ENCODE results near the gene AP3S2. TPM values are rescaled to one million over a fixed set of nuclear protein-coding genes. Genes with fewer than 3 reads are reported as not detected.
A peak's percentile ranks its signal among the peaks of the same experiment; 100 is the strongest.

The AP3S2 gene
- total and polyA plus RNA-seq, 2 of the 13 experiments (the other 11 are each of a cell fraction or from before 2014, with no cell fraction given) = 17.6 to 44.4 TPM

- H3K36me3 ChIP-seq (replicated peaks in 1 of 2; ENCODE audit: control insufficient read depth in 1 of 2, insufficient read depth in 2 of 2, low read length in 2 of 2) = peaks cover 3 to 13% of the 10 kb centered on the region in 2 experiments; a peak in 3 of 5 replicates
- no peaks in the 10 kb centered on the region for H3K9me3 ChIP-seq (ENCODE audit: low read length)
- CTCF ChIA-PET (ENCODE audit: low intra/inter-chr PET ratio, low total read pairs) = no interaction called here
- no peaks in the 10 kb centered on the region for H3K79me2 ChIP-seq (ENCODE audit: insufficient read depth, low read length)
- no TSS peak for BruUV-seq (replicated peaks)
- no peak for FAIRE-seq
- H3K27me3 ChIP-seq (ENCODE audit: control insufficient read depth in 1 of 2, insufficient read depth in 2 of 2, low read length in 2 of 2) = no peaks in the 10 kb centered on the region
- H4K20me1 ChIP-seq (ENCODE audit: insufficient read depth, low read length) = no peaks in the 10 kb centered on the region
- POLR2A ChIA-PET = no interaction called here
- peaks cover 19% of the 10 kb centered on the region for H3K4me1 ChIP-seq (ENCODE audit: insufficient read depth, low read length)
- ATAC-seq = no peak
- peak; percentile 38 to 64; a peak in 3 of 4 replicates for TF ChIP-seq MAFK (conservative IDR thresholded peaks at IDR 0.05 in 1 of 2, IDR thresholded peaks at IDR 0.05 in 1 of 2; ENCODE audit: low read length in 2 of 2)
- peak; percentile 48 for TF ChIP-seq MAFF (IDR thresholded peaks at IDR 0.05; ENCODE audit: low read depth, low read length)
- TF ChIP-seq, protein P1, sequence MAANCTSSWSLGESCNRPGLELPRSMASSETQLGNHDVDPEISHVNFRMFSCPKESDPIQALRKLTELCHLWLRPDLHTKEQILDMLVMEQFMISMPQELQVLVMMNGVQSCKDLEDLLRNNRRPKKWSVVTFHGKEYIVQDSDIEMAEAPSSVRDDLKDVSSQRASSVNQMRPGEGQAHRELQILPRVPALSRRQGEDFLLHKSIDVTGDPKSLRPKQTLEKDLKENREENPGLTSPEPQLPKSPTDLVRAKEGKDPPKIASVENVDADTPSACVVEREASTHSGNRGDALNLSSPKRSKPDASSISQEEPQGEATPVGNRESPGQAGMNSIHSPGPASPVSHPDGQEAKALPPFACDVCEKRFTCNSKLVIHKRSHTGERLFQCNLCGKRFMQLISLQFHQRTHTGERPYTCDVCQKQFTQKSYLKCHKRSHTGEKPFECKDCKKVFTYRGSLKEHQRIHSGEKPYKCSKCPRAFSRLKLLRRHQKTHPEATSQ (CRISPR knock-in tag; IDR thresholded peaks at IDR 0.05; ENCODE audit: borderline replicate concordance) = no peak
- TF ChIP-seq KAT8 (CRISPR knock-in tag; IDR thresholded peaks at IDR 0.05) = no peak
- no peak overlapping the region for H3K4me2 ChIP-seq (ENCODE audit: low read depth, low read length)
- H2AFZ ChIP-seq (ENCODE audit: low read length) = no peak overlapping the region
- intact Hi-C loops (cut with micrococcal nuclease; ENCODE audit: unreplicated experiment) (no loop called here), in situ Hi-C loops (cut with HindIII; ENCODE audit: extremely low pct_ligation_motif_present, low pct_unique_long_range_greater_than_20kb) (no loop called here)
- H3K4me3 ChIP-seq (replicated peaks in 1 of 3; ENCODE audit: insufficient read depth in 1 of 3, low read depth in 2 of 3, low read length in 3 of 3) = no peak overlapping the region
- no peak for DNase-seq (ENCODE audit: low spot score)
- no peak overlapping the region for H3K27ac ChIP-seq (ENCODE audit: extremely low read length, insufficient read depth, low read length)
- no peak overlapping the region for H3K9ac ChIP-seq (ENCODE audit: insufficient read depth, low read depth, low read length)
Observed at GRCh38 chr15:89863918-89864317, 29.9 kb downstream of the AP3S2 start.

GRCh38 chr15:89860891-89861290 lies 32.9 kb downstream of the AP3S2 start:
- no peak for ATAC-seq

More at GRCh38 chr15:89860891-89861290, 32.9 kb downstream of the AP3S2 start:
- no peaks in the 10 kb centered on the region for H3K79me2 ChIP-seq (ENCODE audit: insufficient read depth, low read length)
- ChIA-PET POLR2A (no interaction called here), CTCF (ENCODE audit: low intra/inter-chr PET ratio, low total read pairs) (no interaction called here)
- H3K27ac ChIP-seq (ENCODE audit: extremely low read length, insufficient read depth, low read length) = no peak overlapping the region
- in situ Hi-C loops (cut with HindIII; ENCODE audit: extremely low pct_ligation_motif_present, low pct_unique_long_range_greater_than_20kb) = no loop called here
- intact Hi-C loops (cut with micrococcal nuclease; ENCODE audit: unreplicated experiment) = no loop called here
- DNase-seq (ENCODE audit: low spot score) (no peak), FAIRE-seq (no peak)
- BruUV-seq (replicated peaks) = no TSS peak
- no peaks in the 10 kb centered on the region for H3K9me3 ChIP-seq (ENCODE audit: low read length)
- peaks cover 3 to 13% of the 10 kb centered on the region in 2 experiments; a peak in 3 of 5 replicates for H3K36me3 ChIP-seq (replicated peaks in 1 of 2; ENCODE audit: control insufficient read depth in 1 of 2, insufficient read depth in 2 of 2, low read length in 2 of 2)
- no peak overlapping the region for H3K4me2 ChIP-seq (ENCODE audit: low read depth, low read length)
- H3K4me3 ChIP-seq (replicated peaks in 1 of 3; ENCODE audit: insufficient read depth in 1 of 3, low read depth in 2 of 3, low read length in 3 of 3) = no peak overlapping the region
- H3K27me3 ChIP-seq (ENCODE audit: control insufficient read depth in 1 of 2, insufficient read depth in 2 of 2, low read length in 2 of 2) = no peaks in the 10 kb centered on the region
- TF ChIP-seq, protein P2, sequence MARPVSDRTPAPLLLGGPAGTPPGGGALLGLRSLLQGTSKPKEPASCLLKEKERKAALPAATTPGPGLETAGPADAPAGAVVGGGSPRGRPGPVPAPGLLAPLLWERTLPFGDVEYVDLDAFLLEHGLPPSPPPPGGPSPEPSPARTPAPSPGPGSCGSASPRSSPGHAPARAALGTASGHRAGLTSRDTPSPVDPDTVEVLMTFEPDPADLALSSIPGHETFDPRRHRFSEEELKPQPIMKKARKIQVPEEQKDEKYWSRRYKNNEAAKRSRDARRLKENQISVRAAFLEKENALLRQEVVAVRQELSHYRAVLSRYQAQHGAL (CRISPR knock-in tag; IDR thresholded peaks at IDR 0.05; ENCODE audit: not compliant biosample characterization) = no peak
- TF ChIP-seq ZC3H4 (CRISPR knock-in tag; IDR thresholded peaks at IDR 0.05; ENCODE audit: borderline replicate concordance) (no peak), ZNF501 (CRISPR knock-in tag; IDR thresholded peaks at IDR 0.05) (no peak), DPF2 (CRISPR knock-in tag; IDR thresholded peaks at IDR 0.05; ENCODE audit: borderline replicate concordance, low read depth) (no peak), CBX1 (IDR thresholded peaks at IDR 0.05; ENCODE audit: low read depth) (no peak), HDAC6 (IDR thresholded peaks at IDR 0.05; ENCODE audit: low read depth, low read length) (no peak), MAFK (conservative IDR thresholded peaks at IDR 0.05 in 1 of 2, IDR thresholded peaks at IDR 0.05 in 1 of 2; ENCODE audit: low read length in 2 of 2) (peak in 1 of 2 experiments; percentile 37; a peak in 2 of 4 replicates), HMGA1 (CRISPR knock-in tag; conservative IDR thresholded peaks at IDR 0.05) (no peak)
- H4K20me1 ChIP-seq (ENCODE audit: insufficient read depth, low read length) = no peaks in the 10 kb centered on the region
- WGBS (ENCODE audit: low lambda C conversion rate) = 91% methylated on average over 2 of the region's 2 CpGs
- H3K9ac ChIP-seq (ENCODE audit: insufficient read depth, low read depth, low read length) = no peak overlapping the region
- H2AFZ ChIP-seq (ENCODE audit: low read length) = no peak overlapping the region
- peaks cover 44% of the 10 kb centered on the region for H3K4me1 ChIP-seq (ENCODE audit: insufficient read depth, low read length)

Measured in HepG2 (cell line).